Measurements from ENCODE around the gene RIPK1.
"Not testable (repeated sequence)": the region's sequence is repeated elsewhere in the genome, so short reads cannot be mapped to it uniquely, and the experiment has no call there.

- not testable (repeated sequence) for TF ChIP-seq EZH2 (IDR thresholded peaks at IDR 0.05)
- TF ChIP-seq, protein P1, sequence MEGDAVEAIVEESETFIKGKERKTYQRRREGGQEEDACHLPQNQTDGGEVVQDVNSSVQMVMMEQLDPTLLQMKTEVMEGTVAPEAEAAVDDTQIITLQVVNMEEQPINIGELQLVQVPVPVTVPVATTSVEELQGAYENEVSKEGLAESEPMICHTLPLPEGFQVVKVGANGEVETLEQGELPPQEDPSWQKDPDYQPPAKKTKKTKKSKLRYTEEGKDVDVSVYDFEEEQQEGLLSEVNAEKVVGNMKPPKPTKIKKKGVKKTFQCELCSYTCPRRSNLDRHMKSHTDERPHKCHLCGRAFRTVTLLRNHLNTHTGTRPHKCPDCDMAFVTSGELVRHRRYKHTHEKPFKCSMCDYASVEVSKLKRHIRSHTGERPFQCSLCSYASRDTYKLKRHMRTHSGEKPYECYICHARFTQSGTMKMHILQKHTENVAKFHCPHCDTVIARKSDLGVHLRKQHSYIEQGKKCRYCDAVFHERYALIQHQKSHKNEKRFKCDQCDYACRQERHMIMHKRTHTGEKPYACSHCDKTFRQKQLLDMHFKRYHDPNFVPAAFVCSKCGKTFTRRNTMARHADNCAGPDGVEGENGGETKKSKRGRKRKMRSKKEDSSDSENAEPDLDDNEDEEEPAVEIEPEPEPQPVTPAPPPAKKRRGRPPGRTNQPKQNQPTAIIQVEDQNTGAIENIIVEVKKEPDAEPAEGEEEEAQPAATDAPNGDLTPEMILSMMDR (IDR thresholded peaks at IDR 0.05), result not testable (repeated sequence)
These were observed 5.0 kb upstream of the RIPK1 start for GRCh38 chr6:3063340-3063732.
